Panc1 (cell line): ENCODE data around the gene TCF25.

Experiments used
- POLR2AphosphoS5 ChIP-seq: IDR thresholded peaks from 2 replicates; pipeline ENCODE4 v1.6.1; 2012; ENCODE audit warnings: mild to moderate bottlenecking, low read depth, low read length, moderate library complexity
- SIN3A ChIP-seq: IDR thresholded peaks from 2 replicates; pipeline ENCODE4 v1.6.1; 2012; ENCODE audit warnings: low read depth, mild to moderate bottlenecking, low read length, moderate library complexity, borderline replicate concordance; ENCODE audit not compliant: insufficient read depth
- TF ChIP-seq, protein P1 (sequence below): fragments of 450-650 bp; IDR thresholded peaks from 2 replicates; pipeline ENCODE4 v1.5.1; 2017; ENCODE audit warnings: mild to moderate bottlenecking
- TF ChIP-seq, protein P2 (sequence below), 2 experiments: IDR thresholded peaks; 2 replicates each; pipeline ENCODE4 v1.6.1; 2011 to 2012; ENCODE audit warnings: low read depth in 2 of 2, control low read depth in 1 of 2, low read length in 1 of 2, mild to moderate bottlenecking in 1 of 2, moderate library complexity in 1 of 2; ENCODE audit not compliant: insufficient read depth in 1 of 2

DNA sequence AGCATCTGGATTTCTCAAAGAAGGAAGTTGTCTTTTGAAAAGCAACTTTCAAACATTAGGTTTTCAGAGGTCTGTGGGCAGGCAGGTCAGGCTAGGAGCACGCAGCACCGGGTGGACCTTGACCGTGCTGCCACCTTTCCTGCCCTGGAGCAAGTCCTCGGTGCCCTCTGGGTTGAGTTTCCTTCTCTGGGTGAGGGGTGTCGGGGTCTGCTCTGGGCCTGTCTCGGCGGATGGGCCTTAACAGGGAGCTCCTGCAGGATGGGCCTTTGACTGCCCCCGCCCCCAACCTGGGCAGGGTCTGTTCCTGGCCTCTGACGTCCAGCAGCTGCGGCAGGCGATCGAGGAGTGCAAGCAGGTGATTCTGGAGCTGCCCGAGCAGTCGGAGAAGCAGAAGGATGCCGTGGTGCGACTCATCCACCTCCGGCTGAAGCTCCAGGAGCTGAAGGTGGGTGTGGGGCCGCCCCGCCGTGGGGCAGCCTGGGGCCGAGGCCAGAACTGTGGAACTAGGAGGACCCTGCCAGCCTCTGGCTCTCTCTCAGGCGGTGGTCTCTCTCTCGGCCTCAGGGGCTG lies 83.9 kb downstream of the TCF25 start:
- TF ChIP-seq, protein P1, sequence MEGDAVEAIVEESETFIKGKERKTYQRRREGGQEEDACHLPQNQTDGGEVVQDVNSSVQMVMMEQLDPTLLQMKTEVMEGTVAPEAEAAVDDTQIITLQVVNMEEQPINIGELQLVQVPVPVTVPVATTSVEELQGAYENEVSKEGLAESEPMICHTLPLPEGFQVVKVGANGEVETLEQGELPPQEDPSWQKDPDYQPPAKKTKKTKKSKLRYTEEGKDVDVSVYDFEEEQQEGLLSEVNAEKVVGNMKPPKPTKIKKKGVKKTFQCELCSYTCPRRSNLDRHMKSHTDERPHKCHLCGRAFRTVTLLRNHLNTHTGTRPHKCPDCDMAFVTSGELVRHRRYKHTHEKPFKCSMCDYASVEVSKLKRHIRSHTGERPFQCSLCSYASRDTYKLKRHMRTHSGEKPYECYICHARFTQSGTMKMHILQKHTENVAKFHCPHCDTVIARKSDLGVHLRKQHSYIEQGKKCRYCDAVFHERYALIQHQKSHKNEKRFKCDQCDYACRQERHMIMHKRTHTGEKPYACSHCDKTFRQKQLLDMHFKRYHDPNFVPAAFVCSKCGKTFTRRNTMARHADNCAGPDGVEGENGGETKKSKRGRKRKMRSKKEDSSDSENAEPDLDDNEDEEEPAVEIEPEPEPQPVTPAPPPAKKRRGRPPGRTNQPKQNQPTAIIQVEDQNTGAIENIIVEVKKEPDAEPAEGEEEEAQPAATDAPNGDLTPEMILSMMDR, result no peak
- TF ChIP-seq POLR2AphosphoS5 (no peak), SIN3A (no peak)
- TF ChIP-seq, protein P2, sequence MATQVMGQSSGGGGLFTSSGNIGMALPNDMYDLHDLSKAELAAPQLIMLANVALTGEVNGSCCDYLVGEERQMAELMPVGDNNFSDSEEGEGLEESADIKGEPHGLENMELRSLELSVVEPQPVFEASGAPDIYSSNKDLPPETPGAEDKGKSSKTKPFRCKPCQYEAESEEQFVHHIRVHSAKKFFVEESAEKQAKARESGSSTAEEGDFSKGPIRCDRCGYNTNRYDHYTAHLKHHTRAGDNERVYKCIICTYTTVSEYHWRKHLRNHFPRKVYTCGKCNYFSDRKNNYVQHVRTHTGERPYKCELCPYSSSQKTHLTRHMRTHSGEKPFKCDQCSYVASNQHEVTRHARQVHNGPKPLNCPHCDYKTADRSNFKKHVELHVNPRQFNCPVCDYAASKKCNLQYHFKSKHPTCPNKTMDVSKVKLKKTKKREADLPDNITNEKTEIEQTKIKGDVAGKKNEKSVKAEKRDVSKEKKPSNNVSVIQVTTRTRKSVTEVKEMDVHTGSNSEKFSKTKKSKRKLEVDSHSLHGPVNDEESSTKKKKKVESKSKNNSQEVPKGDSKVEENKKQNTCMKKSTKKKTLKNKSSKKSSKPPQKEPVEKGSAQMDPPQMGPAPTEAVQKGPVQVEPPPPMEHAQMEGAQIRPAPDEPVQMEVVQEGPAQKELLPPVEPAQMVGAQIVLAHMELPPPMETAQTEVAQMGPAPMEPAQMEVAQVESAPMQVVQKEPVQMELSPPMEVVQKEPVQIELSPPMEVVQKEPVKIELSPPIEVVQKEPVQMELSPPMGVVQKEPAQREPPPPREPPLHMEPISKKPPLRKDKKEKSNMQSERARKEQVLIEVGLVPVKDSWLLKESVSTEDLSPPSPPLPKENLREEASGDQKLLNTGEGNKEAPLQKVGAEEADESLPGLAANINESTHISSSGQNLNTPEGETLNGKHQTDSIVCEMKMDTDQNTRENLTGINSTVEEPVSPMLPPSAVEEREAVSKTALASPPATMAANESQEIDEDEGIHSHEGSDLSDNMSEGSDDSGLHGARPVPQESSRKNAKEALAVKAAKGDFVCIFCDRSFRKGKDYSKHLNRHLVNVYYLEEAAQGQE (IDR thresholded peaks at IDR 0.05; ENCODE audit: insufficient read depth in 1 of 2, low read depth in 2 of 2, low read length in 1 of 2), result no peak
